Measurements from ENCODE around the gene KRTAP10-8. TPM values are rescaled to one million over a fixed set of nuclear protein-coding genes. Genes with fewer than 3 reads are reported as not detected.
"Not testable (repeated sequence)": the region's sequence is repeated elsewhere in the genome, so short reads cannot be mapped to it uniquely, and the experiment has no call there.

Gene KRTAP10-8
- total RNA-seq, 1 experiment from 2014 or later: not detected

DNA sequence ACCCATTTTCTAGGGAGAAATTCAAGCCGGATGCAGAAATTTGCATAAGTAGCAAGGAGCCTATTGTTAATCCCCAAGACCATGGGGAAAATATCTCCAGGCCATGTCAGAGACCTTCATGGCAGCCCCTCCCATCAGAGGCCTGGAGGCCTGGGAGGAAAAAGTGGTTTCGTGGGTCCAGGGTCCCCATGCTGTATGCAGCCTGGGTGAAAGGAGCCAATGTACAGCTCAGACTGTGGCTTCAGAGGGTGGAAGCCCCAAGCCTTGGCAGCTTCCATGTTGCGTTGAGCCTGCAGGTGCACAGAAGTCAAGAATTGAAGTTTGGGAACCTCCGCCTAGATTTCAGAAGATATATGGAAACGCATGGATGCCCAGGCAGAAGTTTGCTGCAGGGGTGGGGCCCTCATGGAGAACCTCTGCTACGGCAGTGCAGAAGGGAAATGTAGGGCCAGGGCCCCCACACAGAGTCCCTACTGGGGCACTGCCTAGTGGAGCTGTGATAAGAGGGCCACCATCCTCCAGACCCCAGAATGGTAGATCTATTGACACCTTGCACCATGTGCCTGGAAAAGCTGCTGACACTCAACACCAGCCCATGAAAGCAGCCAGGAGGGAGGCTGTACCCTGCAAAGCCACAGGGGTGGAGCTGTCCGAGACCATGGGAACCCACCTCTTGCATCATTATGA lies 1.6 kb upstream of the KRTAP10-8 start:
- in situ Hi-C loops (cut with HindIII; ENCODE audit: low pct_unique_long_range_greater_than_20kb, low sequenced_read_pairs); DNase-seq (ENCODE audit: low read depth, low spot score): not testable (repeated sequence)

DNA sequence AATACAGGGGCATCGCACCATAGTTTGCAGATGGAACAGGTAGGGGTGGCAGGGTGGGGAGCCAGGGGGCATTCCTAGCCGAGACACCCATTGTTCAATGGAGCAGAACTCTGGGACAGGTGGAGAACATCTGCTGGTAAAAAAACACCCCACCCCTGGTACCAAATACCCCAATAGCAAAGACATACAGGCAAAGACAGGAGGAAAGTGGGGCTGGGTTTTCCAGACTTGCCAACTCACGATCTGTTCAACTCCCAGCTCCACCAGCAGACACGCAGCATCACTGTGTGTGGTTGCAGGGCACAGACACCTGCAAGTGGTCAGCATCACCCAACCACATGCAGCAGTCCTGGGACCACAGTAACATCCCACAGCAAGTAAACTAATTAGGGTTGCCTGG lies 328 bp upstream of the KRTAP10-8 start:
- DNase-seq (ENCODE audit: low read depth, low spot score): no peak
- in situ Hi-C loops (cut with HindIII; ENCODE audit: low pct_unique_long_range_greater_than_20kb, low sequenced_read_pairs): no loop called here

DNA sequence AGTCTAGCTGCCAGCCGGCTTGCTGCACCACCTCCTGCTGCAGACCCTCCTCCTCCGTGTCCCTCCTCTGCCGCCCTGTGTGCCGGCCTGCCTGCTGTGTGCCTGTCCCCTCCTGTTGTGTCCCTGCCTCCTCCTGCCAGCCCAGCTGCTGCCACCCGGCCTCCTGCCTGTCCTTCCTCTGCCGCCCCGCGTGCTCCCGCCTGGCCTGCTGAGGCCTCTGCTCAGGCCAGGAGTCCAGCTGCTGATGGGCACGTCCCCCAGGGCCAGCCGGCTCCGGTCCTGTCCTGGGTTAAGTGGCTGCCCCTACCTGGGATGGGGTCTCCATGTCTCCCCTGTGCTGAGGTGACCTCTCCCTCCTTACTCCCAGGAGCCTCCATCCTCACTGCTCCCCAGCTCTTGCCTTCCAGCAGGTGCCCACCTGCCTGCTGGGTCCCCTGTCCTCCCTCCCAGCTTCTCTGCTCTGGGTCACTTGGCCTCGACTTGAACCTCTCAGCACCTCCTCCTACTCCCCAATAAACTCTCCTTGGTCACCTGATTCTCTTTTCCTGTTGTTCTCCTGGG lies 870 bp downstream of the KRTAP10-8 start:
- no peak for DNase-seq (ENCODE audit: low read depth, low spot score)
- in situ Hi-C loops (cut with HindIII; ENCODE audit: low pct_unique_long_range_greater_than_20kb, low sequenced_read_pairs): no loop called here

DNA sequence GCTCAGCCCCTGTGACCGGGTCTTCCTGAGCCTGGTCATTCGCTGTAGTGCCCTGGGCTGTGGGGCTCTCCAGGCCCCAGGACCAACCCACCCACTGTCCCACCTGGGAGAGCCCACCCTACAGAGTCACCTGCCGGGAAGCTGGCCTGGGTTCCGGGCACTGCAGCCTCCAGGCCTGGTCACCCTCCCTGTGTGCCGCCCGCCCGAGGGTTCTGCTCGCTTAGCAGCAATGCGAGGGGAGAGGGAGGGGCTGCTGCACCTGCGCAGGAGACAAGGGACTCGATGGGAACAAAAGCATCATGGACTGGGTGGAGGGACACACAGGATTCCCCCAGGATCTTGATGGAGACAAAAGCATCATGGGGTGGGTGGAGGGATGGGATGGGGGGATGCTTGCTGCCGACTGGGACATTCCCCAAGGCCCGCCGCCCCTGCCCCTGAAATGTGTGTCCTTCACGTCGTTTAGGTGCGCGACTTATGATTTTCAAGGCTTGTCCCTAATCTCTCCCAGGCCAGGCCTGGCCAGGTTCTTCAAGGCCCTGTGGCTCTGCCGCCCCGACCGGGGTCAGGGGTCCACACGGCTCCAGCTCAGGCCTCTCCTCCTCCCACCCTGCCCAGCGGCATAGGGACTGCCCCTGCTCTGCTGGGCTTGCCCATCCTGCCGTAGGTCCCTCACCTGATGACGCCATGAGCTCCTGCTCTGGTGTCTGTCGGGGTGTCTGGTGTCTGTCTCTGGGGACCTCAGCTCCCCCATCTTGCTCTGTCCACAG lies 1.7 kb downstream of the KRTAP10-8 start:
- in situ Hi-C loops (cut with HindIII; ENCODE audit: low pct_unique_long_range_greater_than_20kb, low sequenced_read_pairs): no loop called here
- no peak for DNase-seq (ENCODE audit: low read depth, low spot score)

DNA sequence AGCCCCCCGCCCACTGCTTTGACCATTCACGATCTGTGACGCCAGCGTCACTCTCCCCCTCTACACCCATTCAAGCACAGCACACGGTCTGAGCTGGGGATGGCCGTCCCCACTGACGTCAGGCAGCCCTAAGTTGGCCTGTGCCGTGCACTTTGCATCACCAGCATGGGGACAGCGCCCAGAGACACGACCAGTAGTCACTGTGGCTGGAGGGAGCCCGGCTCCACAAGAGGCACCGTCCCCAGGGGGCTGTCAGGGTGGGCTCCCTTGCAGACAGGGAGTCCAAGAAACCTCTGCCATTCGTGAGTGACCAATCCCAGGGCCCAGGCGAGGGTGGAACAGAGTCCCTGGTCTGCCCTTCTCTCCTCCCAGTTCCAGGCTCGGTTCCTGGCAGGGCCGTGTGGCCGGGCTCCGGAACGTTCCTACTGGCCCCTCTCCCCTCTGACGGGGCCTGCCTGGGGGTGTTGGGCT lies 2.3 kb downstream of the KRTAP10-8 start:
- DNase-seq (ENCODE audit: low read depth, low spot score): no peak
- in situ Hi-C loops (cut with HindIII; ENCODE audit: low pct_unique_long_range_greater_than_20kb, low sequenced_read_pairs): no loop called here

DNA sequence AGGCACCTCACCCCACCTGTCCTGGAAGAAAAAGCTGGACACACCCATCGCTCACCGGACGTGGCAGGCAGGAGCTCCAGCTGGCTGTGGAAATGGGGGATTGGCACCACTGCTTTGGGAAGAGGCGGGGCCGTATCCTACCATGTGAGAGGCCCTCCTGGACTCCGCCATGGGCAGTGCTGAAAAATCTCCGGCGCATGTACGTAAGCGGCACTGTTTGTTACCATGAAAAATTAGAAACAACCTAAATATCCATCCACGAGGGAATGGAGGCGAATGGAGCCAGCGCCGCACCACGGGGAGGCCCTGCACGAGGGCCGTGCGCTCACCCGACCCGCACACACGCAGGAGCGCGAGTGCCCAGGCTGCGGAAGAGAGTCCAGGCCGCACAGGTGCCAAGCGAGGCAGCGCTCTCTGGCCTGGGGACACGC lies 3.1 kb downstream of the KRTAP10-8 start:
- in situ Hi-C loops (cut with HindIII; ENCODE audit: low pct_unique_long_range_greater_than_20kb, low sequenced_read_pairs): no loop called here
- DNase-seq (ENCODE audit: low read depth, low spot score): no peak

DNA sequence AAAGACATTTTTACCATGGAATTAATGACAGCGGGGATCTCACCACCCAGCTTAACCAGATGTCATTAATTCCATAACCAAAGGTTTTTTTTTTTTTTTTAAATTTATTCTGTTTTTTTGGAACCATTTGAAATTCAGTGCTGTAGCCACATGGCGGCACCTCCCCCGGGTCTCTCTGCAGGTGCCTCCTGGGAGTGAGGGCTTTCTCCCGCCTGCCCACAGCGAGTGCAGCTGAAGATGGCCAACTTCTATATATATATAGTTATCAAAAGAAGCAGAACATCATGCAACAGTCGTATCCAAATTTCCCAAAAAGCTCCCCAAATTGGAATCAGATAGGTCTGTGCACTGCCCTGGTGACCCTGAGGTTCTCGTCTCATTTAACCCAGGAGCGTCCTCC lies 3.6 kb downstream of the KRTAP10-8 start:
- in situ Hi-C loops (cut with HindIII; ENCODE audit: low pct_unique_long_range_greater_than_20kb, low sequenced_read_pairs): no loop called here

DNA sequence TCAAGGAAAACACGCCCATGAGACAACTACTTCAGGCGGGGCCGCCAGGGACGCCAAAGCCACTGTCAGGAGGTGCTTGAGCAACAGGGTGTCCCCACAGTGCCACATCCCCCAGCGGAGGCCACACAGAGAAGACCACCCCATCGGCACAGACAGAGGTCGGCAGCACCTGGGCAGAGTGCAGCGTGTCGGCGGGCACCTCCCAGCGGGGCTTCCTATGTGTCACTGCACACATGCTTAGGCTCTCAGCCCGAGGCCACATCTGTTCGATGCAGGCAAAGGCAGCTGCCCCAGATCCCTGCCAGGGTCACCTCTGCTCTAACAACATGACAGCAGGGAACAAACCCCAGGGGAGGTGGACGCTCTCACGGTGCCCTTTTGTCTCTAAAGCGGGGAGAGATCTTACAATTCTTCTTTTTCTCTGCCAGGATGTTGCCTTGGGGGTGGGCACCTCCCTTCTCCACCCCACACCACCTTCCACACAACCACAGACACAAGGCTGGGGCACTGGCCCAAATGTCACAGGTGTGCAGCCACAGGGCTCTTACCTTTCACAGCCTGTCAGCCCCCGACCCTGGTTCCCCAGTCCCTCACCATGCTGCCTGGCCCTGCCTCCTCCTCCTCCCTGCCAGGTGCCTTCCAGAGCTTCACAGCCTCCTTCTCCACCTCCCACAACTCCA lies 4.2 kb downstream of the KRTAP10-8 start:
- no peak for DNase-seq (ENCODE audit: low read depth, low spot score)
- in situ Hi-C loops (cut with HindIII; ENCODE audit: low pct_unique_long_range_greater_than_20kb, low sequenced_read_pairs): no loop called here

More for the DNA sequence above, 3.6 kb downstream of the KRTAP10-8 start:
- no peak for DNase-seq (ENCODE audit: low read depth, low spot score)

DNA sequence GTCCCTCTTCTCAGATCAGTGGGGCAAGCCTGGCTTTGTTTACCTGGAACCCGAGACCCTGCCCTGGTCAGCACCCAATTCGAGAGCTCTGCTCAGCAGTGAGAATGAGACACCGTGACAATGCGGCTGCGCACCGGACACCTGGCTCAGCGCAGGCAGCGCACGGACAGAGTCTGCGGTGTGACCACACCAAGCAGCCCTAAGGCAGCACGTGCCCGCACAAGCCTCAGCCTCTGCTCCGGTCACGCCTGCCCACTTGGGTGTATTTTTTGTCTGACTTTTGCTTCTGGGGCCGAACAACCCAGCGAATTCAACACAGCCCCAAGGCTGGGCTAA lies 4.7 kb downstream of the KRTAP10-8 start:
- in situ Hi-C loops (cut with HindIII; ENCODE audit: low pct_unique_long_range_greater_than_20kb, low sequenced_read_pairs): no loop called here
- DNase-seq (ENCODE audit: low read depth, low spot score): no peak

DNA sequence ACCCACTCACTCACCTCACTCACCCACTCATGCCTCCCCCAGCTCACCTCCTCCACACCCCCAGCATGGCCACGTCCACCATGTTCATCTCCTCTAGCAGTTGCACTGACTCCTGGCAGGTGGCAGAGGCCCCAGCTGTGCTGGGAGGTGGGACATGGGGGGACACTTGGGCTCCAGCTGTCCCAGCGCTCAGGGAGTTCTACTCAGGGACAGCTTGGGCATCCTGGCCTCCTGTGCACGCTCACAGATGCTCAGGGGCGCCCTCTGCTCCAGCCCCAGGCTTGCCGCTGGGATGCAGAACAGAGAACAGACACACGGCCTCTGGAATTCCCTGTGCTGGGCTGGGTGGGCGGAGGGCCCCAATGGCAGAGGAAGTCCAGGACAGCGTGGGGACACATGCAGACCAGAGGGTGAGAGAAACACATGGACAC lies 5.2 kb downstream of the KRTAP10-8 start:
- DNase-seq (ENCODE audit: low read depth, low spot score): no peak
- in situ Hi-C loops (cut with HindIII; ENCODE audit: low pct_unique_long_range_greater_than_20kb, low sequenced_read_pairs): no loop called here

DNA sequence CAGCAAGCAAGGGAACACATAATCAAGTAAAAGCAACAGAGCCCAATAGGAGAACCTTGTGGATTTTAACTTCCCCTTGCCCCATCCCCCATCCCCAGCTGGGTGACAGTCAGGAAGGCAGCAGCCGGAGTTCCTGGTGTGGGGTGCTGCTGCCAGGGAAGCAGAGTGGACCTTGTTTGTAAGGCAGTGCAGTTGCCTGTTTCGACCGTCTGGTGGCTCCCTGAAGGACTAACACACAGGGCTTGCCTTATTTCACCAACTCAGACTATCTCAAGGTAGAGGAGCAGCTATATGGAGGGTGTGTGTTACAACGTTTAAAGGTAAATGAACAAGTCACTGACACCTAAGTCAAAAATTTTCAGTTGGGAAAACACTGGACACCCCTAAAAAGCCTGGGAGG lies 6.6 kb downstream of the KRTAP10-8 start:
- peak; percentile 41 for DNase-seq (ENCODE audit: low read depth, low spot score)

DNA sequence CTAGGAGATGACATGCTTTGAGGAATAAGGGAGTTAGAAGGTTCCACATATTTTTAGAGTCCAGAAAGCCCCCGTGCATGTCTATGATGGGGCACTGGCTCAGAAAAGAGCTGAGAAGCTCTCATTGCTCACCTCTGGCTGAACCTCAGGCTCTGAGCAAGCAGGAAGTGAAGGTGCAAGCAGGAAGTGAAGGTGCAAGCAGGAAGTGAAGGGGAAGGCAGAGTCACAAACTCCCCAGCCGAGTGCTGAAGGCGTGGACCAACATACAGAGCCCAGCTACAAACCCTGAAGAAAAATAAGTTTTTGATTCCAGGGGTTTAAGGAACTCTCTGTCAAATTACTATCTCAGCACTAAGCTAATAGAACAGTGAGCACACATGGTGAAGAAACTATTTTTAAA lies 7.0 kb downstream of the KRTAP10-8 start:
- DNase-seq (ENCODE audit: low read depth, low spot score): no peak
- in situ Hi-C loops (cut with HindIII; ENCODE audit: low pct_unique_long_range_greater_than_20kb, low sequenced_read_pairs): no loop called here

More for the DNA sequence above, 6.6 kb downstream of the KRTAP10-8 start:
- in situ Hi-C loops (cut with HindIII; ENCODE audit: low pct_unique_long_range_greater_than_20kb, low sequenced_read_pairs): no loop called here

DNA sequence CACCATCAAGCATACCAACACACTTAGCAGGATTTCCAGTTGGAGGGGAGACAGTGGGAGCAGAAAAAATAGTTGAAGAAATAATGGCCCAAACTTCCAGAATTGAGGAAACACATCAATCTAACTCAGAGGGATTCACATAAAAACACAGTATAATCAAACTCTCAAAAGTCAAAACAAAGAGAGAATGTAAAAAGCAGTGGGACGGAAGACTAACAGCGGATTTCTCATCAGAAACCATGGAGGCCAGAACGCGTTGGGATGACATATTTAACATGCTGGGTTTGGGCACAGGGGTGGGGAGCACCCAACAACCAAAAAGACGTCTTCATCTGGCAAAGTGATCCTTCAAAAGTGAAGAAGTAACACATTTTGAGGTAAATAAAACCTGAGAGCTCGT lies 8.0 kb downstream of the KRTAP10-8 start:
- DNase-seq (ENCODE audit: low read depth, low spot score): no peak
- in situ Hi-C loops (cut with HindIII; ENCODE audit: low pct_unique_long_range_greater_than_20kb, low sequenced_read_pairs): no loop called here

DNA sequence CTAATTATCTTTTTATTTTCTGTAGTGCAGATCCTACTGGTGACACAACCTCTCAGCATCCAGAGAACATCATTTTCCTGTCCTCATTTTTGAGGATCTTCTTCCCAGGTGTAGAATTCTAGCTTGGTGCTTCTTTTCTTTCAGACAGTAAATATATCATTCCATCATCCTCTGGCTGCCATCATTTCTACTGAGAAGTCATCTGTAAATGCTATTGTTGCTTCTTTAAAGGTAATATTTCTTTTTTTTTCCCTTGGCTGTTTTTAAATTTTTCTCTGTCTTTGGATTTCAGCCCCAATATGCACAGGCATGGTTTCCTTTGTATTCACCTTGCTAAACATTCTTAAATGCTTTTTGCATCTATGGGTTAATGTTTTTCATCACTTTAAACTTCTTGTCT lies 11.7 kb downstream of the KRTAP10-8 start:
- in situ Hi-C loops (cut with HindIII; ENCODE audit: low pct_unique_long_range_greater_than_20kb, low sequenced_read_pairs): no loop called here
- no peak for DNase-seq (ENCODE audit: low read depth, low spot score)

DNA sequence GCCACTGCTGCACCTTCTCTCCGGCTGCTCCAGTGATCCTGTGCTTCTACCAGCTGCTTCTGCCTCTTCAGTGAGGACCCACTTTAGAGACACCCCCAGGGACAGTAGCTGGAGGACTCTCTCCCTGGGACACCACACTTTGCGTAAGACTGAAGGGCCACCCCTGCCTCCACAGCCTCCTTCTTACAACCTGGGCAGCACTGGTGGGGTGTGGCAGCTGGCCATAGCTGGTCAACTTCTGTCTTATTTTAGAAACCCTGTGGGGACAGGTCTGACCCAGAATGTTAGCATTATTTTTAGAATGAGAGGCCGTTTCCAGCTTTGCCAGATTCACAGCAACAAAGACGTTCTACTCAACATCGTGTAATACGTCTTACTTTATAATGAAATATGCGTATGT lies 13.9 kb downstream of the KRTAP10-8 start:
- no peak for DNase-seq (ENCODE audit: low read depth, low spot score)
- in situ Hi-C loops (cut with HindIII; ENCODE audit: low pct_unique_long_range_greater_than_20kb, low sequenced_read_pairs): no loop called here

DNA sequence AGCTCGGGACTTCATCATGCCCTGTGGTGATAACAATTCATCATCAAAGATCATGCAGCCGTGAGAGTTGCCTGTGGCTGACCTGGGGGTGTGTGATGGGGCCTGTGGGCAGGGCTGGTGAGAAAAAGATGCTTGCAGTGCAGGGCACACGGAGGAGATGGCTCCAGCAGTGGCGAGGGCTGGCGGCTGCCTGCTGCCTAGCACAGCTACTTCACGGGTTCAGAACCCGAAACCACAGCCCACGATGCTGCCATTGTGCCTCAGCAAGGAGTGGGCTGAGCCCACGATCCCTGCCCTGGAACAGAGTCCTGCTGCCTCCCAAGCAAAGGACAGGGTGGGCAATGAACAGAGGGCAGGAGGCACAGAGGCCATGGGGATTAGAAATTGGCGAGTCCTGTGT lies 14.4 kb downstream of the KRTAP10-8 start:
- no peak for DNase-seq (ENCODE audit: low read depth, low spot score)
- in situ Hi-C loops (cut with HindIII; ENCODE audit: low pct_unique_long_range_greater_than_20kb, low sequenced_read_pairs): no loop called here

DNA sequence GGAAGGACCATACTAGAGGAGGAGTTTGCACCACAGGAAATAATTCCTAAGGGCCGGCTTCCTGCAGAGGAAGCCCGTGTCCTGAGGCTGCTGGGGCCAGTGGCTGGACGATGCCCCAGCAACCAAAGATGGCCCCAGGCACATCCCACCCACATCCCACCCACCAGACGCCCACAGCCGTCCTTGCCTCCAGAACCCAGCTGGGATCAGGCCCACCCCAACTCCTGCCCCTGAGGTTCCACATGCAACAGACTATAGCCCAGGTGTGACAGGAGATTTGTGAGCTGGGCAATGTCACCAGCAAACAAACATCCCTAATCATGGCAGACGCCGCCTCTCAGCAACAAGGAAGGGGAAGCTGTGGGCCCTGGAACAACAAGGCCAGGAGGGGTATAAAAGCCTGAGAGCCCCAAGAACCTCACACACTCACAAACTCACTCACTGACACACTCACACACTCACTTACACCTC lies 14.8 kb downstream of the KRTAP10-8 start, which contains the start of gene KRTAP10-9:
Gene KRTAP10-9 (plus strand): TSS at position 421 of the 471 bp plus-strand sequence. CDS start 79 bp downstream, outside the sequence.
- in situ Hi-C loops (cut with HindIII; ENCODE audit: low pct_unique_long_range_greater_than_20kb, low sequenced_read_pairs): no loop called here
- DNase-seq (ENCODE audit: low read depth, low spot score): no peak

Data from SK-MEL-5 (cell line).